Right kidney (tissue), 1 donor: ENCODE data around the gene ABLIM1.

Experiments used
- DNase-seq: peaks from one replicate; pipeline ENCODE4 v3.0.0-alpha.2; 2016

Gene ABLIM1

DNA sequence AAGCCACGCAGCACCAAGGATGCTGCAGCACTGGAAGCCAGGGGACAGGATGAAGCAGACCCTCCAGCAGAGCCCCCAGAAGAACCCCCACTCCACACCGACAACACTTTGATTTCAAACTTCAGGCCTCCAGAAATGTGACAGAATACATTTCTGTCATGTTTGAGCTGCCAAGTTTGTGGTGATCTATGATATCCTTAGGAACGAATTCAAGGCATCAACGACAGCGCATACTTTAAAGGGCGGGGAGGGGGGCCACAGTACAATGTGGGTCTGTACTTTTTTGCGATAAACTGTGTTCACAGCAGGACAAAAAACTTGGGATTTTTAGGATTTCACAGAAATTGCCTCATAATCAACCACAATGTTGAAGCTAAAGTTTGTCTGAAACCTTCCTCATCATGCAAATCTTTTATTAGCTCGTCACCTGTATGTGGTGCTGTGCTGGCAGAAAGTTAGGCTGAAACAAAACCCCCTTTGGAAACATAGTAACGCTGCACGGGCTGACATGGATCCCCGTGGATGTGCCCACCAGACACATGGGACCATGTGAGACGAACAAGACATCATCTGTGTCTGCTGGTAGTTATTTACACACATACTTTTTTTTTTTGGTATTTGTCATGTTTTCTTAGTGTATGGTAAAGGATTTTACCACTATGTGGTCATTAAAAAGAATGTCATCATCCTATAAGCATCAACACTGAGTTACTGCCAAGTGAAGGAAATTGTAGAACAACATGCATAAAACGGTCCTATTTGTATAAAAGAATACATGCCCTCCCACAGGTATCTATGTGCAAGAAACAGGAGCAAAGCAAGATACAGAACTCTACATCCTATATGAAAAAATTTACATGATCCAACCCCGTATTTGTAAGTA, 140.5 kb downstream of the ABLIM1 start:
- DNase-seq: no peak

DNA sequence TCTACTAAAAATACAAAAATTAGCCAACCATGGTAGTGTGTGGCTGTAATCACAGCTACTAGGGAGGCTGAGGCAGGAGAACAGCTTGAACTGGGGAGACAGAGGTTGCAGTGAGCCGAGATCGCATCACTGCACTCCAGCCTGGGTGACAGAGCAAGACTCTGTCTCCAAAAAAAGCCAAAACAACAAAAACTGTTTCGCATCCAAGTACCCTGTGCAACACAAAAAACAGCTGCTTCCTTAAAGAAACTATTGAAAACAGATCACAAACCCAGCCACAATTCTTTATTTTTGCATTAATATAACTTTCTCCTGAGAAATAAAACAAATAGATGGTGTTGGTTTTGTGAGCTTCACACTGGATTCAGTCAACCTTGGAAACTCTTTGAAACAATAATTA, 141.7 kb downstream of the ABLIM1 start:
- DNase-seq: no peak

DNA sequence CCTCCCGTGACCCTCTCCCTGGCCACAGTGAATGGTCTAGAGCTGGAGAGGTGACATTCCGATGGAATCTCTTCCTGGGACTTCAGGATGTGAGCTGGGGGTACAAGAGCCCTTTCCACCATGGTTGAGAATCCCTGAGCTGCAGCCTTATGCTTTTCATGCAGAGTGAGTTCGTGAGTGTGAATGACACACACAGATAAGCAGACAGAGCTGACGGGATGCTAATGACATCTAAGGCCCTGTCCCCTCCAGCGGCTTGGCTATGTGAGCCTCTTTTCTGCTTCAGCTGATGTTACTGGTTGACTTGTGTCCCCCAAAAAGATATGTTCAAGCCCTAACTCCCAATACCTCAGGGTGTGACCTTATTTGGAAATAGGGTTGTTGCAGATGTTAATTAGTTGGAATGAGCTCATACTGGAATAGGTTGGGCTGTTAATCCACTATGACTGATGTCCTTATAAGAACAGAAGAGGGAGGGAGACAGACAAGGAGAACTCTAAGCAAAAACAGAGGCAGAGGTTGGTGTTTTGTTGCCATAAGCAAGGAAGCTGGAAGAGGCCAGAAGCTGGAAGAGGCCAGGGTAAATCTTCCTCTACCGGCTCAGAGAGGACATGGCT, 142.7 kb downstream of the ABLIM1 start:
- DNase-seq: no peak

DNA sequence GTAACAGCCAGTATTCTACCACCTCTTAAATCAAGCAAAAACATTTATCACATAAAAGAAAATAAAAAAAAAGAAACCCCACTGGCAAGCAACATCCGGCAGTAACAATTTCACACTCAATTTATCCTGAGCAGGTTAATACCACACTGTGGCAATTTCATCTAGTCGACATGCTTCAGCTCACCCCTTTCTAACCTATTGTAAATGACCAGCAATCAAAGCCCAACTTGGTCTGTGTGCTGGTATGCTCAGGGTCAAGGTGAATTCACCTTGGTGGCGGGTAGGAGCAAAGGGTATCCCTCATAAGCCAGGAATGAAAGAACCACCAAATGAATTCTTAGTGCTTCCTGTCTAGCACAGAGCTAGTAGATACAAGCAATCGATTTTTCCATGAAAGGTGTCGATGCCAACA, 144.7 kb downstream of the ABLIM1 start:
- no peak for DNase-seq

DNA sequence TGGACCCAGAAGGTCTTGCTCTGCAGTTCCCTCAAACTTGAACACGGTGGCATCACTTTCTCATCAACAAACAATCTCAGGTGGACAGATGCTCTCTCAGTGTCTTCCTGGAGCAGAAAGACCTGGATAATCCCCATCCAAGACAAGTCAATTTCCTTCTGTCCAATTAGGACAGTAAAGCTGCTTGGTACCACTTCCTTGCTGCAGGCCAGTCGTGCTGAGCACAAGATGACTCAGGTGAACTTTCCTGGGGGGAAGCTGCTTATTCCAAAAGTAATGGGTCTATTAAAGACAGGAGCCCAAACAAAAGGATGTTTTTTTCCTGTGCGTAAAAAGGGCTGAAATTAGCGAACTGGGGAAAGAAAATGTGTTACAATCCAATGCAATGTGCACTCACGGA, 146.2 kb downstream of the ABLIM1 start:
- DNase-seq: no peak

DNA sequence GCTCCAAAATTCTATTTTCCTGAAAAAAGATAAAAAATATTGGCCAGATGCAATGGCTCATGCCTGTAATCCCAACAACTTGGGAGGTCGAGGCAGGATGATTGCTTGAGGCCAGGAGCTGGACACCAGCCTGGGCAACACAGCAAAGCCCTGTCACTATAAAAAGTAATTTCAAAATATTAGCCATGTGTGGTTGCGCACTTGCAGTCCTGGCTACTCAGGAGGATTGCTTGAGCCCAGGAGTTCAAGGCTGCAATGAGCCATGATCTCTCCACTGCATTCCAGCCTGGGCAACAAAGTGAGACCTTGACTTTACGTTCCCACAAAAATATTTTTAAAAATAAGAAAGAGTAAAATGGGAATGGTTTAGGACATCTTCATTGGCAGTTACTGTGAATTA, 149.7 kb downstream of the ABLIM1 start:
- no peak for DNase-seq

DNA sequence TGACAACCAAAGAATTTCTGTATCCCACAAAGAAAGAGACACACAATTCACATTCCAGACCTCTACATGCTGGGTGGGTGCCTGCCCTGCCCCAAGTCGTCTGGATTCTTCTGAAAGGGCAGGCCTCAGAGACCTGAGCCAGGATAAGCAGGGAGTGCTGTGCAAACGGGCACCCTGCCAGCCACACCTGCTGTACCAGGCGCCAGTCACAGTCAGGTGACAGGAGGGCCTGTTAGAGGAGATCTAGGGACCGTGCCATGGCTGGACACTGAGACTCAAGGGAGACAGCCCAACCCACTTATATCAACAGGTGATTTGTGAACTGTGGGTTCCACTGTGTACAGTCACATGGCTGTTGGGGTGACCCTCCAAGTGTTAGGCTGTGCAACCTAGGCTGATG, 150.6 kb downstream of the ABLIM1 start:
- no peak for DNase-seq

DNA sequence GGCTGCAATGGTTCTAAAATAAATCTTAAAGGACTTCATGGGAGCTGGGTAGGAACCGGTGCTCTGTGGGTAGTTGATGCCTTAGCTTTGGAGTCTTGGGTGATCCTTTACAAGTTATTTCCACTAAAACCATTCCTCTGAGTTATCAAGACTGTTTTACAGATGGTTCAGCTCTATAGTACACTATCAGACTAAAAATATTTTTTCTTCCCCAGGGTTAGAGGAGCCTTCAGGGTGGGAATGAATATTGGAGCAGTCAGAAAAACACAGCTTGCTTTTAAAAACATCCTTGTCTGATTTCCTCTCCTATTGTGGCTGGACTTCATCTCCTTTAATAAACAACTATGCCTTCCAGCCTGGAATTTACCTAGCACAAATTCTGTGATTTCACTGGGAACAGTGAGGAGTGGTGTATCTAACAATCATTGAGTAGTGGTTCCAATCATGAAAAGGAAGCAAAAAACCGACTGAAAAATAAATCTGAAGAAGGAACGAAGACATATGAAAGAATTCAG, 151.1 kb downstream of the ABLIM1 start:
- no peak for DNase-seq

DNA sequence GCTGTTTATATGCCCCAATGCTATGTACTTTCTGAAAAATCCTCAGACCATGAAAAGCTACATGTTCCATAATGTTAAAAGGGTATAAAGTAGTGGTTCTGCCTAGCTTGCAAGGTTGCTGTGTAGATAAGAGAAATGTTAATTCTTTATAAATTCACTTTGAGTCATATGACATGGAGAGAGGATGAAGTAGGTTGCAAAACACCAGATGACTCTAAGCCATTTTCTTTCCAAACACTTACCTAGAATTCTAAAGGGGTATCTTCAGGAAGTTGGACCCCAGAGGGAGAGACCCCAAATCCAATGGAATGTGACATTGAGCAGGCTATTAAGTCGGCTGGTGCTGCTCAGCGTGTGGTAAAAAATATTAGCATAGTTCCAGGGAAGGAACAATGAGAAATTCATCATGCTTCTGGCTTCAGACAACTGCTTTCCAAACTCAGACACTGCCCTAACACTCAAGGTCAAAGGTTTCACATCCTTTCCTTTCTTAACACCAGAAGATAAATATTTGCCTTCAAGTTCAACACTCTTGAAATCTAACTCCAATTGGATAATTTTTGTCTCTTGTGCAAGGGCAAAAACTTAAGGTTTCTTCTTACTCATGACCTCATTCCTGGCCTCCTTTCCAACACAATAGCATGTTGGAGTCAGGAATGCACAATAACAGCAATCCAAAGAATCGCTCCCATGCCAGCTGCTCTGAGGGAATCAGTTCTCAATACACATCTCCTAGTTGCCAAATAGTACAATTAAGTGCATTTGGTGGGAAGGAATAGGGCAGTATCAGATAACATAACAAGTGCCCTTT, 153.1 kb downstream of the ABLIM1 start:
- no peak for DNase-seq

DNA sequence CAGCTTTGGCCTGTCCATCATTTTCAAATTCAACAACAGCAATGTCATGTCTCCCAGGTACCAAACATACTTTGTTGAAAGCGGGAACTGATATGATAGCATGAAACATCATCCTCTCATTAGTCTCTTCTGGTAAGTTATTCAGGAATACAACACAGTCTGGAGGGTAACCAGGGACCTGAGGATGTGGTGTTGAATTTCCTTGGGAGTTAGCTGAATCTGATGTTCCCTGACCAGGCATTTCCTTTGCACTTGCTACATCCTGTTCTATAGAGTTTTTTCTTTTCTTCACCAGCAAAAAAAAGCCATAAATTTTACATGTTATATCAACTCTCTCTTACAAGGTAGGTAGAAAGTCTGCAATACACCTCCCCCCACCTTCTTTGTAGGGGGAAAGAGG, 156.0 kb downstream of the ABLIM1 start:
- DNase-seq: no peak

DNA sequence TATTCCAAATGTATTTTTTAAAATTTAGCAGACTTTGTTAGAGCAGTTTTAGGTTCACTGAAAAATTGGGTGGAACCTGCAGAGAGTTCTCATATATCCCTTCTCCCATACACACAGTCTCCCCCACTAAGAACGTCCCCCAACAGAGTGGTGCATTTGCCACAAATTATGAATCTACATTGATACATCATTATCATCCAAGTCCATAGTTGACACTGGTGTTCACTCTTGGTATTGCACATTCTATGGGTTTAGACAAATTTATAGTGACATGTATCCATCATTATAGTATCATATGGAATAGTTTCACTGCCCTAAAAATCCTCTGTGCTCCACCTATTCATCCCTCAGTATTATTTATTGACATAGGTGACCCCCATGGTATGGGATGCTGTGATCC, 156.4 kb downstream of the ABLIM1 start:
- no peak for DNase-seq

DNA sequence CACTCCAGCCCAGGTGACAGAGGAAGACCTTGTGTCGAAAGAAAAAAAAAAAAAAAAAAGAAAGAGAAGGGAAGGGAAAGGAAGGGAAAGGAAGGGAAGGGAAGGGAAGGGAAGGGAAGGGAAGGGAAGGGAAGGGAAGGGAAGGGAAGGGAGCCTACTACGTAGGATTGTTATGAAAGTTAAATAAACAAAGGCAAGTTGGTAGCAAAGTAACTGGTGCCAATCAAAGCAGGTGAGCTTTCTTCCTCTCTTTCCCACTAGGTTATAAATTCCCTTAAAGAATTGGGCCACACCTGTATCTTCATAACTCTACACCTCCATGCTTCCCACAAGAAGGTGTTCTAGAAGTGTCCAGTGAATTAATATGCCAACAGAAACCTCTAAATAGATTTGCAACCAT, 157.4 kb downstream of the ABLIM1 start:
- no peak for DNase-seq

DNA sequence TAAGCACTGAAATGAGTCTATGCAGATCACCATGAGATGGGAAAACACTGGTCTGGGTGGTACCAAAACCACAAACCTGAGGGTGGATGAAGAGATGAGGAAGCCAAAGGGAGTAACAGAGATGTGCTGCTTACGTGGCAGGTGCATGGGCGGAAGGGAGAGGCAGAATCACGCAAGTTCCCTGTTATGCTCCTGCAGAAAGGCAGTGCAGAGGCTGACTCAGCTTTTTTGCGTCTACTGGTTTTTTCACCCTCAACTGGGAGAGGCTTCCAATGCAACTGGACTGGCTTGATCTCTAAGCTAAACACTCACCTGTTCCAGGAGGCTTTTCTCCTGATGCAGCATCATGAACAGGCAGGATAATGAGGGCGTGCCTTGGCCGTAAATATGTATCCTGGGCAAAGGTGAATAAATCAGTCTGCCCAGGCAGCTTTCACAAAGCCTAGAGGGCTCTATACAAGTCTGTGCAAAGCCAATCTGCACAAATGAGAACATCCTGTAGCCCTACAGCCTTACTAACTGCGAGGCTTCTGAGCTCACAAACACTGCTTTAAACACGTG, 158.4 kb downstream of the ABLIM1 start:
- no peak for DNase-seq

DNA sequence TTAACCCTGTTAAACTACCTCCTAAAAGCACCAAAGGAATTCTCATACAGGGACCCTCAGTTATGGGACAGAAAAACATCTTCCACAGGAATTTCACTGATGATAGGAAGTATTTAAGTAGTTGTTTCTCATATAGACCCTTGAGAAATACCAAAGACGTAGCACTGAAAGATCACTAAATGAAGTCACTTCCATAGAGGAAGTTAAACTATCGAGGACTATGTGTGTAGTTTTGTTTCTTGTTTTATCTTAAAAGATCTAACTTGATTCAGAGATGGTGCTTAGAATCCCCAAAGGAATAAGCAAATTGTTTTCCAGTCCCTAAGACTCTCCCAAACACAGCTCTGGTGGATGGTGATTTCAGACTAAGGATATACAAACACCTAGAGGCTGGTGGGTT, 159.0 kb downstream of the ABLIM1 start:
- no peak for DNase-seq

DNA sequence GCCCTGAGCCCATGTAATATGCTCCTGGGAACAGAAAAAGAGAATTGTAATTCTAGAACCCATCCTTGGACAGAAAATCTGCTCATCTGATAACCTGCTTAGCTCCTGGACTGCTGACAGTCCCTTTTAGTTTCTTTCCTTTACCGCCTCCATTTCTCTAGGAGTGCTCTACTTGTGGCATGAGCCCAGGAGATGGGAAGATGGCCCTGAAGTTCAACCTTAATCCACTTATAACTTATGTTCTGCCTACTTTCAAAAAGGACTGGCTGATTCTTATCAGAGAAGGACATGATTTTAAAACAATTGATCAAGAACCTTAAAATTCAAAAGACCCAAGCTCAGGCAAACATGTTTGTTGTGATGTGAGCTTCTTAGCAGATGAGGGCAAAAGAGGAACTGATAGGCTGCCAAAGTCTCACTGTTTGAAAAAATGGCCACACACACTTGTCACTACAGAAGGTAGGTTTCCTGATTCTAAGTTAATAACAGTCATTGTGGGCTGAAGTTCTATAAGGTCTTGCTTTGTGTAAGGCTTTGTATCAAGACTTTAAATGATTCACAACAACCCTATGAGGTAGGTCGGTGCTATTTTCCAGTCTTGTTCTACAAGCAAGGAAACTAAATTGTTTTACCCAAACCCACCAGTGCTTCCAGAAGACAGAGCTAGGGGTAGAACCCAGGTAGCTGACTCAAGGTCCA, 159.5 kb downstream of the ABLIM1 start:
- DNase-seq: no peak

DNA sequence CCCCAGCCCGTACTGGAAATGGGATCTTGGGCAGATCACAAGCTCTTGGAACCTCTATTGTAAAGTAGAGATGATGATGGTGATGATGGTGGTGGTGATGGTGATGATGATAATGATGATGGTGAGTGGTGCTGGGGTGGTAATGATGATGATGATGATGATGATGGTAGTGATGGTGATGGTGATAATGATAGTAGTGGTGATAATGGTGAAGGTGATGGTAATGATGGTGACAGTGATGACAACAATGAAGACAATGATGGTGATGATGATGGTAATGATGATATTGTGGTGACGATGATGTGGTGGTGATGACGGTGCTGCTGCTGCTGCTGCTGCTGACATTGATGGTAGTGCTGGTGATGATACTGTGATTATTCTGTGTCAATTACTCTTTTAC, 162.8 kb downstream of the ABLIM1 start:
- no peak for DNase-seq

DNA sequence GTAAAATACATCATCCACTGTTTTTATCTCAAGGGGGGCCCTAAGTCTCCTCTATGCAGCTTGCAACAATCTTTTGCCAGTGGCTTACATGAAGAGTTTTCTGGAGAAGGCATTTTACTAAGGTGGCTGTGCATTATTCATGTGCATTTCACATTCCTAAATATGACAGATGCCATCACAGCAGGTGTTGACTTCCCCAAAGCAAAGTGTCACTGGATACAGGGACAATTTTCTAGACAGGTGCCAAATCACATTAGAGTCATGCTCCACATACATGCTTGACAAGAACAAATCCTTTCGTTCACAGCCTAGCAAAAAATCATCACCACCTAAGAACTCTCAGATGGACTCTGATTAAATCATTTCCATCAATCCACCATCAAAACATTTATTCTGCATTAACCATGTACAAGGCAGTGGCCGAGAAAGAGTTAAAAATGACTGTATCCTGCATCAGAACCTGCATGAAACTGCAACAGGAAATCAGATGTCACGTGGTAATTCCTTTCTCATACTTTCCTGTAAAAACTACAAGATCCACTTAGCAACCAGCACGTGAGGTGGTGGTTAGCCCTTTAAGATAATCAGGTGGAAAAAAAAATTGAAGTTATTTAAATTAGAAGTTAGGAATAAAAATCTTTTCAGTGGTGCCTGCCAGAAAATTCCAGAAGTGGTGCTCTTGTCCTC, 165.6 kb downstream of the ABLIM1 start:
- DNase-seq: no peak

DNA sequence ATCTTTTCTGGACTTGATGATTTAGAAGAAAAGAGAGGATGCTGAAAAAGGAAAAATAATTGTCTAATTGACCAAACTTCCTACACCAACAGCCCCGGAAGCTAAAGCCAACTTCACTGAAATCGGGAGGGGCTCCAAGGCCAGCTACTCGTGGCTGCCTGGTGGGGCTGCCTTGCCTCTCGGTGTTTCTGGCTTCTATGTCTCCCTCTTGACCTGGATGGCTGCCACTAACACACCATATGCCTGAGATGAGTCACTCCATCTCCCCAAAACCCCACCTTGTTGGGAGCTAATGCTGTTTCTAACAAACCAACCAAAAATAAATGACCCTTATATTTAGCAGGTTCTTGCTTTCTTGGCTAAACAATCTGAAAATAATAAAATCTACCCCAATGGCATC, 166.1 kb downstream of the ABLIM1 start:
- no peak for DNase-seq

DNA sequence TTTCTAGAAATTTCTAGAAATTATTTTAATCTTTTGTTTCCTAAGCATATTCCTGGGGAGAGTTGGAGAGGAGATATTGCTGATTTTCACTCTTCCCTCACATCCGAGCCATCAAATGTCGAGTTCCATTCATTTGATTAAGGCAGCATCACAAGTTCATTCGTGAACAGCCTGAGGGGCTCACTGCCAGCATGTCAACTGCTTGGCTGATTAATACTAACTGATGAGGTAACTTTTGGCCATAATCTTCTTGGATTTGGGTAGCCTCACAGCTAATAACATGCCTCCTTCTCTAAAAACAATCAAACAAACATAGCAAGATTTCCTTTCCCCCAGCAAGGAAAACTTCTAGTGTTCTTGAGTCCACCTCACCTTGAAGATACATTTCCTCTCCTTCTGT, 166.7 kb downstream of the ABLIM1 start:
- no peak for DNase-seq

DNA sequence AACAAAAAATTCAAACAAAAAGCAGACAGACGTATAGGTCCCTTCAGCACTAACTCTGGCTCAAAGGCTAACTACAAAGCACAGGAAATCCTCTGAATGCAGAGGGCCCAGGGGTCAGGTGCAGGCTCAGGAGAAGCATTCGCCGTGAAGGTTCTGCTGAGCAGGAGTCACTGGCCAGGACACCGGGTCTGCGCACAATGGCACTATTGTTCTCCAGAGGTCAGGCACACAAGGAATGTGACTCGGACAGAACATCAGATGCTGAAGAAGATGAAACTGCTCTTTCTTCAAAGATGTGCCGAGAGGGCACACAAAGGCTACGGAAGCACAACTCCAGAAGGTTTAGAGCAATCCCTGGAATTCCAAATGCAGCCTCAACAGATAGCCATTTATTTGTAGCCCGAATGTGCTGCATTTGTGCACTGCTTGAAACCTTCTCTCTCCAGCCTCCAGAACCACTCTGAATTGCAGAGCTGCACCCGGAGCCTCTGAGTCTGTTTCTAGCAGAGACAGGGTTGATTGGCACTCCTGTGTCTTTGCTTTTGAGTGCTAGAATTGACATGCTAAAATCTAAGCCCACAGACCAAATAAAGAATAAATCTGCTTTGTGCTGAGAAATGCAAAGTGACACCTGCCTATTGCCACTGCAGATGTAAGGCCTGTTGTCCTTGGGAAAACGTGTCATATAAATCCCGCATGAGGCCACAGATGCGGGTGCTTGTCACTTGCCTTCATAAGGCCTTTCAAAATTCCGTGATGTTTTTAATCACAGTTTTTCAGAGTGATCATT, 168.4 kb downstream of the ABLIM1 start:
- no peak for DNase-seq
